ENCODE data around the gene TTC4. TPM values are rescaled to one million over a fixed set of nuclear protein-coding genes. Genes with fewer than 3 reads are reported as not detected.
A peak's percentile ranks its signal among the peaks of the same experiment; 100 is the strongest.

Gene TTC4
- total RNA-seq, 1 experiment from 2014 or later = 34.7 TPM

GRCh38 chr1:54791880-54792522 is 76.3 kb downstream of the TTC4 start:
- Histone ChIP-seq H3K9ac (ENCODE audit: low read length) (no peak overlapping the region), H3K4me3 (ENCODE audit: low read length) (no peak overlapping the region), H3K9me2 (replicated peaks; ENCODE audit: low read length) (no peaks in the 10 kb centered on the region), H3K4me2 (ENCODE audit: low read length) (no peak overlapping the region), H4K20me1 (ENCODE audit: low read length) (no peaks in the 10 kb centered on the region), H3K36me3 (ENCODE audit: low read depth, low read length) (no peaks in the 10 kb centered on the region), H3F3A (ENCODE audit: low read length, unreplicated experiment) (peaks cover 8% of the 10 kb centered on the region), H3K79me2 (ENCODE audit: low read length) (peaks cover 23% of the 10 kb centered on the region), H3K27ac (ENCODE audit: low read length) (no peak overlapping the region), H2AFZ (ENCODE audit: low read length) (no peak overlapping the region), H3K4me1 (ENCODE audit: insufficient read depth, low read length) (peaks cover 35% of the 10 kb centered on the region), H3K27me3 (ENCODE audit: low read length) (no peaks in the 10 kb centered on the region), H3K9me3 (ENCODE audit: low read length) (no peaks in the 10 kb centered on the region)
- TF ChIP-seq EZH2phosphoT487 (IDR thresholded peaks at IDR 0.05; ENCODE audit: borderline replicate concordance, low read length) = no peak
- TF ChIP-seq CTCF (conservative IDR thresholded peaks at IDR 0.05; ENCODE audit: low read depth, low read length) = peak; percentile 93
- no peak for TF ChIP-seq EZH2 (IDR thresholded peaks at IDR 0.05; ENCODE audit: low read length, unreplicated experiment)
- ChIA-PET CTCF (interaction anchor here (0.6 to 1.0 kb wide), 3 partner anchors 12 to 293 kb away, joined by 3 to 5 read pairs (median 4); no protein-coding TSS in a partner anchor), POLR2A (ENCODE audit: unreplicated experiment) (no interaction called here)
- BruUV-seq (replicated peaks) = no TSS peak
- ATAC-seq (no peak), DNase-seq (peak; percentile 83)
- intact Hi-C loops (cut with micrococcal nuclease) = loop anchor here (1.0 to 10.0 kb wide), 2 partner anchors 120 to 387 kb away; partner anchors contain the start of gene SSBP3

Other genes with a start within 250 kb of the TTC4 start
- 4.1 and 5.0 TPM in 2 replicates for gene ACOT11, start 167.6 kb upstream of the TTC4 start, total RNA-seq (2014; rRNA removed)
- not detected in 2 replicates for gene FAM151A, start 92.3 kb upstream of the TTC4 start, total RNA-seq (2014; rRNA removed)
- gene MROH7, start 74.1 kb upstream of the TTC4 start, total RNA-seq (2014; rRNA removed) = not detected in 2 replicates
- 3.5 and 5.0 TPM in 2 replicates for gene PARS2, start 48.7 kb downstream of the TTC4 start, total RNA-seq (2014; rRNA removed)
- 21.8 and 31.3 TPM in 2 replicates for gene TTC22, start 85.5 kb downstream of the TTC4 start, total RNA-seq (2014; rRNA removed)
- gene DHCR24, start 171.3 kb downstream of the TTC4 start, total RNA-seq (2014; rRNA removed) = 166 TPM in 2 replicates